ENCODE results near the gene TANC1.

TANC1 gene

GRCh38 chr2:159262904-159263303, 294.5 kb downstream of the TANC1 start:
- Histone ChIP-seq H3K4me3 (ENCODE audit: low read length) (no peak overlapping the region), H3K36me3 (ENCODE audit: control insufficient read depth, insufficient read depth, low read length) (no peaks in the 10 kb centered on the region), H3K27me3 (ENCODE audit: control insufficient read depth, insufficient read depth, low read length) (no peaks in the 10 kb centered on the region), H3K27ac (ENCODE audit: low read depth, low read length) (no peak overlapping the region), H3K9ac (ENCODE audit: low read length) (no peak overlapping the region), H3K4me1 (ENCODE audit: control insufficient read depth, insufficient read depth, low read length) (no peaks in the 10 kb centered on the region)

- no peak overlapping the region for H3K27ac ChIP-seq (ENCODE audit: low read depth, low read length)
- no peaks in the 10 kb centered on the region for H3K36me3 ChIP-seq (ENCODE audit: control insufficient read depth, insufficient read depth, low read length)
- peaks cover 4% of the 10 kb centered on the region for H3K4me1 ChIP-seq (ENCODE audit: control insufficient read depth, insufficient read depth, low read length)
- H3K27me3 ChIP-seq (ENCODE audit: control insufficient read depth, insufficient read depth, low read length) = no peaks in the 10 kb centered on the region
- H3K9ac ChIP-seq (ENCODE audit: low read length) = no peak overlapping the region
- H3K4me3 ChIP-seq (ENCODE audit: low read length) = no peak overlapping the region
Measured at GRCh38 chr2:159265171-159265576, 296.7 kb downstream of the TANC1 start.

GRCh38 chr2:159266554-159266953, 298.1 kb downstream of the TANC1 start:
- H3K27me3 ChIP-seq (ENCODE audit: control insufficient read depth, insufficient read depth, low read length) = no peaks in the 10 kb centered on the region
- no peak overlapping the region for H3K27ac ChIP-seq (ENCODE audit: low read depth, low read length)
- H3K9ac ChIP-seq (ENCODE audit: low read length) = no peak overlapping the region
- H3K4me3 ChIP-seq (ENCODE audit: low read length) = no peak overlapping the region
- no peaks in the 10 kb centered on the region for H3K36me3 ChIP-seq (ENCODE audit: control insufficient read depth, insufficient read depth, low read length)
- peaks cover 4% of the 10 kb centered on the region for H3K4me1 ChIP-seq (ENCODE audit: control insufficient read depth, insufficient read depth, low read length)

- peaks cover 6% of the 10 kb centered on the region for H3K4me1 ChIP-seq (ENCODE audit: control insufficient read depth, insufficient read depth, low read length)
- no peak overlapping the region for H3K27ac ChIP-seq (ENCODE audit: low read depth, low read length)
- H3K4me3 ChIP-seq (ENCODE audit: low read length) = no peak overlapping the region
- no peaks in the 10 kb centered on the region for H3K36me3 ChIP-seq (ENCODE audit: control insufficient read depth, insufficient read depth, low read length)
- no peaks in the 10 kb centered on the region for H3K27me3 ChIP-seq (ENCODE audit: control insufficient read depth, insufficient read depth, low read length)
- H3K9ac ChIP-seq (ENCODE audit: low read length) = no peak overlapping the region
Measured at GRCh38 chr2:159267921-159268320, 299.5 kb downstream of the TANC1 start.

GRCh38 chr2:159270744-159271379, 302.4 kb downstream of the TANC1 start:
- Histone ChIP-seq H3K4me3 (ENCODE audit: low read length) (no peak overlapping the region), H3K27me3 (ENCODE audit: control insufficient read depth, insufficient read depth, low read length) (no peaks in the 10 kb centered on the region), H3K9ac (ENCODE audit: low read length) (no peak overlapping the region), H3K4me1 (ENCODE audit: control insufficient read depth, insufficient read depth, low read length) (peaks cover 6% of the 10 kb centered on the region), H3K27ac (ENCODE audit: low read depth, low read length) (no peak overlapping the region), H3K36me3 (ENCODE audit: control insufficient read depth, insufficient read depth, low read length) (no peaks in the 10 kb centered on the region)

GRCh38 chr2:159272156-159272555, 303.7 kb downstream of the TANC1 start:
- Histone ChIP-seq H3K4me1 (ENCODE audit: control insufficient read depth, insufficient read depth, low read length) (peaks cover 6% of the 10 kb centered on the region), H3K4me3 (ENCODE audit: low read length) (no peak overlapping the region), H3K9ac (ENCODE audit: low read length) (no peak overlapping the region), H3K27ac (ENCODE audit: low read depth, low read length) (no peak overlapping the region), H3K27me3 (ENCODE audit: control insufficient read depth, insufficient read depth, low read length) (no peaks in the 10 kb centered on the region), H3K36me3 (ENCODE audit: control insufficient read depth, insufficient read depth, low read length) (no peaks in the 10 kb centered on the region)

GRCh38 chr2:159275111-159275510, 306.7 kb downstream of the TANC1 start:
- no peak overlapping the region for H3K27ac ChIP-seq (ENCODE audit: low read depth, low read length)
- no peaks in the 10 kb centered on the region for H3K36me3 ChIP-seq (ENCODE audit: control insufficient read depth, insufficient read depth, low read length)
- no peak overlapping the region for H3K9ac ChIP-seq (ENCODE audit: low read length)
- peaks cover 2% of the 10 kb centered on the region for H3K4me1 ChIP-seq (ENCODE audit: control insufficient read depth, insufficient read depth, low read length)
- H3K27me3 ChIP-seq (ENCODE audit: control insufficient read depth, insufficient read depth, low read length) = no peaks in the 10 kb centered on the region
- H3K4me3 ChIP-seq (ENCODE audit: low read length) = no peak overlapping the region

- Histone ChIP-seq H3K27me3 (ENCODE audit: control insufficient read depth, insufficient read depth, low read length) (no peaks in the 10 kb centered on the region), H3K27ac (ENCODE audit: low read depth, low read length) (no peak overlapping the region), H3K9ac (ENCODE audit: low read length) (no peak overlapping the region), H3K4me3 (ENCODE audit: low read length) (no peak overlapping the region), H3K36me3 (ENCODE audit: control insufficient read depth, insufficient read depth, low read length) (no peaks in the 10 kb centered on the region), H3K4me1 (ENCODE audit: control insufficient read depth, insufficient read depth, low read length) (no peaks in the 10 kb centered on the region)
Measured at GRCh38 chr2:159279700-159280099, 311.3 kb downstream of the TANC1 start.

GRCh38 chr2:159281002-159281401, 312.6 kb downstream of the TANC1 start:
- no peaks in the 10 kb centered on the region for H3K36me3 ChIP-seq (ENCODE audit: control insufficient read depth, insufficient read depth, low read length)
- no peaks in the 10 kb centered on the region for H3K4me1 ChIP-seq (ENCODE audit: control insufficient read depth, insufficient read depth, low read length)
- no peak overlapping the region for H3K4me3 ChIP-seq (ENCODE audit: low read length)
- H3K9ac ChIP-seq (ENCODE audit: low read length) = no peak overlapping the region
- no peaks in the 10 kb centered on the region for H3K27me3 ChIP-seq (ENCODE audit: control insufficient read depth, insufficient read depth, low read length)
- no peak overlapping the region for H3K27ac ChIP-seq (ENCODE audit: low read depth, low read length)
